ENCODE results near the gene ALDH18A1. TPM values are rescaled to one million over a fixed set of nuclear protein-coding genes. Genes with fewer than 3 reads are reported as not detected.

The ALDH18A1 gene
- total RNA-seq, 1 experiment from 2014 or later: 87.6 TPM

- Histone ChIP-seq H3K4me3 (replicated peaks in 1 of 2; ENCODE audit: low read depth in 1 of 2, low read length in 2 of 2) (no peak overlapping the region), H2AFZ (ENCODE audit: low read depth, low read length, poor library complexity, severe bottlenecking) (no peak overlapping the region), H3K9ac (ENCODE audit: low read length) (no peak overlapping the region), H4K20me1 (ENCODE audit: insufficient read depth) (no peaks in the 10 kb centered on the region), H3K79me2 (ENCODE audit: insufficient read depth, low read length) (no peaks in the 10 kb centered on the region), H3K27ac (ENCODE audit: low read depth, low read length) (no peak overlapping the region), H3K27me3 (ENCODE audit: insufficient read depth, low read length) (no peaks in the 10 kb centered on the region), H3K9me3 (ENCODE audit: control insufficient read depth in 1 of 2, insufficient read depth in 1 of 2, low read depth in 1 of 2, low read length in 2 of 2) (no peaks in the 10 kb centered on the region), H3K9me2 (ENCODE audit: insufficient read depth) (no peaks in the 10 kb centered on the region), H3K4me2 (ENCODE audit: low read length) (no peak overlapping the region), H3K4me1 (ENCODE audit: control insufficient read depth in 1 of 2, insufficient read depth in 2 of 2, low read length in 2 of 2) (no peaks in the 10 kb centered on the region), H3K36me3 (ENCODE audit: control insufficient read depth in 1 of 2, insufficient read depth in 2 of 2, low read length in 2 of 2) (no peaks in the 10 kb centered on the region)
- BruUV-seq (replicated peaks): no TSS peak
- ChIA-PET POLR2A (no interaction called here), CTCF (interaction anchor here (1.3 to 6.2 kb wide), 2 partner anchors 223 to 351 kb away, joined by 3 to 86 read pairs; no protein-coding TSS in a partner anchor), RAD21 (ENCODE audit: low non-redundant PET in 1 of 2, low total read pairs in 2 of 2, uncharacterized antibody in 2 of 2, unreplicated experiment in 2 of 2) (no interaction called here)
- DNase-seq (ENCODE audit: low read depth, low spot score) (no peak), ATAC-seq (no peak)
- no peak for TF ChIP-seq CBX3 (IDR thresholded peaks at IDR 0.05; ENCODE audit: low read depth)
- TF ChIP-seq ELF1 (IDR thresholded peaks at IDR 0.05; ENCODE audit: borderline replicate concordance, low read depth): no peak
- no peak for TF ChIP-seq TCF7L2 (IDR thresholded peaks at IDR 0.05; ENCODE audit: borderline replicate concordance, extremely low read depth, insufficient read depth, insufficient read length)
- TF ChIP-seq ZNF274 (IDR thresholded peaks at IDR 0.05; ENCODE audit: low read depth, low read length): no peak
- no peak for TF ChIP-seq CEBPB (IDR thresholded peaks at IDR 0.05; ENCODE audit: low read depth)
- no peak for TF ChIP-seq MAX (IDR thresholded peaks at IDR 0.05)
- TF ChIP-seq SP1 (IDR thresholded peaks at IDR 0.05; ENCODE audit: low read depth): no peak
- no peak for TF ChIP-seq ATF3 (IDR thresholded peaks at IDR 0.05)
- TF ChIP-seq CTCF (IDR thresholded peaks at IDR 0.05 in 2 of 3, conservative IDR thresholded peaks at IDR 0.05 in 1 of 3; ENCODE audit: borderline replicate concordance in 1 of 3, insufficient read depth in 1 of 3, low read depth in 2 of 3, low read length in 2 of 3): no peak
- TF ChIP-seq RAD21 (IDR thresholded peaks at IDR 0.05; ENCODE audit: low read depth): no peak
- TF ChIP-seq EGR1 (IDR thresholded peaks at IDR 0.05; ENCODE audit: low read depth): no peak
- TF ChIP-seq FOSL1 (IDR thresholded peaks at IDR 0.05; ENCODE audit: low read depth): no peak
- no peak for TF ChIP-seq JUND (IDR thresholded peaks at IDR 0.05)
- TF ChIP-seq EZH2phosphoT487 (IDR thresholded peaks at IDR 0.05; ENCODE audit: borderline replicate concordance): no peak
- no peak for TF ChIP-seq ZFX (IDR thresholded peaks at IDR 0.05)
- intact Hi-C loops (cut with micrococcal nuclease): no loop called here
Measured at GRCh38 chr10:95597788-95598187, 58.7 kb downstream of the ALDH18A1 start.
